GM10847 (cell line): ENCODE data around the gene KLHL28.

Experiments used
- POLR2A ChIP-seq: IDR thresholded peaks from 2 replicates; pipeline ENCODE4 v1.6.1; 2011; ENCODE audit not compliant: insufficient read length; ENCODE audit errors: extremely low read depth

Gene KLHL28

GRCh38 chr14:44961554-44962333, at the start of gene KLHL28, which contains the start of gene TOGARAM1:
Gene KLHL28 (minus strand): TSS chr14:44961947. CDS start chr14:44945928, 16,019 bp downstream.
Gene TOGARAM1 (plus strand): TSS chr14:44962190. CDS start chr14:44962422, 232 bp downstream.
- TF ChIP-seq POLR2A, result peak; percentile 84

GRCh38 chr14:45003924-45004323, 42.2 kb upstream of the KLHL28 start:
- TF ChIP-seq POLR2A, result no peak

- no peak for TF ChIP-seq POLR2A
Measured at GRCh38 chr14:44995770-44996294, 34.1 kb upstream of the KLHL28 start.

GRCh38 chr14:44995196-44995595, 33.4 kb upstream of the KLHL28 start:
- TF ChIP-seq POLR2A, result no peak

GRCh38 chr14:44990533-44990932, 28.8 kb upstream of the KLHL28 start:
- no peak for TF ChIP-seq POLR2A

GRCh38 chr14:44989497-44990440, 28.0 kb upstream of the KLHL28 start:
- no peak for TF ChIP-seq POLR2A

- TF ChIP-seq POLR2A, result no peak
Measured at GRCh38 chr14:44988694-44989093, 26.9 kb upstream of the KLHL28 start.

- TF ChIP-seq POLR2A, result no peak
Measured at GRCh38 chr14:44982594-44982993, 20.8 kb upstream of the KLHL28 start.

- TF ChIP-seq POLR2A, result no peak
Measured at GRCh38 chr14:44981198-44981597, 19.5 kb upstream of the KLHL28 start.

GRCh38 chr14:44979740-44980356, 18.1 kb upstream of the KLHL28 start:
- no peak for TF ChIP-seq POLR2A

GRCh38 chr14:44979273-44979672, 17.5 kb upstream of the KLHL28 start:
- no peak for TF ChIP-seq POLR2A

- TF ChIP-seq POLR2A, result no peak
Measured at GRCh38 chr14:44971459-44971858, 9.7 kb upstream of the KLHL28 start.

GRCh38 chr14:44970907-44971306, 9.2 kb upstream of the KLHL28 start:
- TF ChIP-seq POLR2A, result no peak

- TF ChIP-seq POLR2A, result no peak
Measured at GRCh38 chr14:44968714-44969113, 7.0 kb upstream of the KLHL28 start.
